Measurements from ENCODE around the gene SORBS2.
"Not testable (repeated sequence)": the region's sequence is repeated elsewhere in the genome, so short reads cannot be mapped to it uniquely, and the experiment has no call there.

Gene SORBS2

DNA sequence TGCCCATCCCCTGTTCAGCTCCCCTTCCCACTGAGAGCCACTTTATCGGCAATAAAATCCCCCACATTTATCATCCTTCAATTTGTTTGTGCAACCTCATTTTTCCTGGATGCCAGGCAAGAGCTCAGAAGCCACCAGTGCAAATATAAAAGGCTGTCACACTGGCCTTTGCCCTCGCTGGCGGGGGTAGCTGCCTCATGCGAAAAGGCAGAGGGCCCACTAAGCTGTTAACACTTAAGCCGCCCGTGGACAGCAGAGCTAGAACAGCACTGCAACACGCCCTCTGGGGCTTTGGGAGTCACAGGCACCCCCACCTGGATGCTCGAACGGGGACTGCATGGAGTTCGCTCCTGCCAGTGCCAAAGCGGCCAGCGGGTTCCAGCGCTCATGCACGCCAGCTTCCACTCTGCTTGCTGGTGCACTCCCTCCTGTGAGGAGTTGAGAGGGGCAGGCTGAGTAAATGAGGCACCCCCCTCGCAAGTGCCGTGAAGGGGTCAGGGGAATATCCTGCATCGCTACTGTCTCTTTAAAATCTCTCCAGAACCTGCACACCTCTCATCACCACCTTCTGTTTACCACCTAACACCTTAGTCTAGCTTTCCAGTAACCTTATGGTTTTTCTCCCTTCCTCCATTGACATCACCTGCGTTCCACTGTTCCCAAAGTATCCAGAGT is 99.5 kb downstream of the SORBS2 start:
- DNase-seq (ENCODE audit: low read depth, low spot score): no peak

DNA sequence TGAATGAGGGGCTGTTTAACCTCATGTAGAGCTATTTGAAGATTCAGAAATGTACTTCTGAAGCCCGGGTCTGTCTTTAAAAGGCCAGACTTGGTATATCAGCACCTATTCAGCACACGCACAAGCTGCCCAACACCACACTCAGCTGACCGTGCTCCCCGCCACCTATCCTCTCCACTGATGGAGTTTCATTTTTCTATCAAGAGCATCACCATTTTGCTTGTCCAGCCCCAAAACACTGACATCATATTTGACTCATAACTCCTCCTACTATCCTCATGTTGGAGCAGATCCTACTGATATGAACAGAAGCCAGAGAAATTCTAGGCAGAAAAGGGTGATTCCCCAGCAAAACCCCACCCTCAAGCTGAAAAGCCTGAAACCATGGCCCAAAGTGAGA is 100.3 kb downstream of the SORBS2 start:
- no peak for DNase-seq (ENCODE audit: low read depth, low spot score)

DNA sequence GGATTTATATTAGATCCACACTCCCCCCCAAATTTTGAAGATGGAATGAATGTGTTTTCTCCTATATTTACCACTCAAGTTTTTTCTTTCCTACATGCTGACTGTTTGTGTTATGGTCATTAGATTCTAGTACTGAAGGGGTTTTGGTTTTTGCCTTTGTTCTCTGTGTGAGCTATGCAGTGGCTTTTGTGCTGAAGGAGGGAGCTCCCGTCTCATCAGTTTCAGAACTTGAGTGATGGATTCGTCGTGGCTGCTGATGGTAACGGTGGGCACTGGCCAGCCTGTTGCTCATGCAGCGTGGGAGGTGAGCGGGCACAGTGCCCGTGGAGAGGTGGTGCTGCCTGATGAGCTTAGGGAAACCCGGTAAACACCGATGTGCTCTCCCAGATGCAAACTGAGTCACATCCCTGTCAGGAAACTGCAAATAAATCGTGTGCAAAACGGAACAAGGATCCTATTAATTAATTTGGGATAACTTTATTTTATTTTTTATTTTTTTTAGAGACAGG is 101.5 kb downstream of the SORBS2 start:
- DNase-seq (ENCODE audit: low read depth, low spot score): no peak

GRCh38 chr4:185709802-185710486 is 102.0 kb downstream of the SORBS2 start:
- no peak for DNase-seq (ENCODE audit: low read depth, low spot score)

- no peak for DNase-seq (ENCODE audit: low read depth, low spot score)
Observed at GRCh38 chr4:185708348-185708747, 103.6 kb downstream of the SORBS2 start.

GRCh38 chr4:185707622-185708021 is 104.4 kb downstream of the SORBS2 start:
- not testable (repeated sequence) for DNase-seq (ENCODE audit: low read depth, low spot score)

- no peak for DNase-seq (ENCODE audit: low read depth, low spot score)
Observed at GRCh38 chr4:185702147-185702663, 109.8 kb downstream of the SORBS2 start.

DNA sequence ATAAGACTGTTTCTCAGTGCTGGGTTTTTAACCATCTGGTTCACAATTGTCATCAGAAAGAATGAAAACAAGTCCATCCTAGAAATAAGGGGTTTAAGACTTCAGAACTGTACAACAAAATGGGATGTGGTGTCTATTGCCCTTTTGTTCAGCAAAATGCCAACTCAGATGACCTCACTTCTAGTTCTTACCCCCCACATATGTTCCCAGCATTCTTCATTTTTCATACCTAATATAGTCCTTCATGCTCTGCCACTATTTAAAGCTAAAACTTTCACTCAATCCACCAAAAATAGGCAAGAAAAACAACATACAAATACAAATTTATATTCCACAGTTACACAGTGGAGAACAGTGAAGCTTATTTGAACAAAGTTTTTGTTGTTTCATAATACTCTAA is 111.4 kb downstream of the SORBS2 start:
- no peak for DNase-seq (ENCODE audit: low read depth, low spot score)

DNA sequence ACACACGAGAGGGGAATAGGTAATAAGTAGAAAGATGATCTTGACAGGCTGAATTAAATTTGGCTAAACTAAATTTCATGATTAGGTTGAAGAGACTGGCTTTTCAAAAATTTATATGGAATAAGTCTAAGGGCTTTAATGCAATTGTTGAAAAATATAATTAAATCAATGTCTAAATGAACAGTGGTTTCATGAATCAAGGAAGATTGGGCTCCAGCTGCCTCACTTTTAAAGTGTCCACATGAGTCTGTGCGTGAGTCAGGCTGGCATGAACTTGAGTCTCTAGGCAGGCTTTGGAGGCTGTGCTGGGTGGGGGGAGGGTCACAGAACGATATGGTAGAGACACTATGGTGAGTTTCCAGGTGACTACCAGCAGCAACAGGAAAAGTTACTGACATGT is 111.9 kb downstream of the SORBS2 start:
- no peak for DNase-seq (ENCODE audit: low read depth, low spot score)

GRCh38 chr4:185697488-185697887 is 114.5 kb downstream of the SORBS2 start:
- DNase-seq (ENCODE audit: low read depth, low spot score): no peak

DNA sequence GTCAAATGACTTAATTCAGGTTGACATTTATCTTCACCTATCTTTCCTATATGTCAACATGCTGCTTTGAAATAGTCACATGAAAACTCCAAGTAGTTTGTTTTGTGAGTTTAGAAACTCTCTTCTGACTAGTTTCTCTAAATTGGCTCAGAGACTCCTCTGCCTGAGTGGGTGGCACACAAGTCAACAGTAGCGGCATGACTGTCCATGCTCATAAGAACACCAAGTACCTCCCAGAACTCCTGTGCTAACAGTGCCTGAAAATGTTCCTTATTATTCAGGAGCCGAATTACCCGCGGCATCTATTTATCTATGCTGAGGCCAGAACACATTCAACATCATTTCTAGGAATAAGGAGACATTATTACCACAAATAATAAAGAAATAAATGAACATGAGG is 116.3 kb downstream of the SORBS2 start:
- no peak for DNase-seq (ENCODE audit: low read depth, low spot score)

- no peak for DNase-seq (ENCODE audit: low read depth, low spot score)
Observed at GRCh38 chr4:185693548-185694215, 118.3 kb downstream of the SORBS2 start.

DNA sequence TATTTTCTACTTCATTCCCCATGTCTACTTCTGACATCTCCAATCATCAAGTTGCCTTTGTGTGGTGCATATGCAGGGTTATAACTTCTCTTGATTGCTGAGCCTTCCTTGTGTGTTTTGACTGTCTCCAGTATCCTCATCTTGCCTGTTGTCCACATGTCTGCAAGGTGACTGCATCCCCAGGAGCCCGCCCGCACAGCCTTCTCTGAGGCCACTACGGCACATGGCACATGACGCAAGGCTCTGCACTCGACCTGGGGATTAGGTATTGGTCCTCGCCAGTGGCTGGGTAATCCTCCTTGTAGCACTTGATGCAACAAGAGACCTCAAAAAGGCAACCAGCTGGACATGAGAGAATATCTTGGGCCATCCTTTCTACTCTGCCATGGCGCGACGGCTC is 122.6 kb downstream of the SORBS2 start:
- DNase-seq (ENCODE audit: low read depth, low spot score): no peak

DNA sequence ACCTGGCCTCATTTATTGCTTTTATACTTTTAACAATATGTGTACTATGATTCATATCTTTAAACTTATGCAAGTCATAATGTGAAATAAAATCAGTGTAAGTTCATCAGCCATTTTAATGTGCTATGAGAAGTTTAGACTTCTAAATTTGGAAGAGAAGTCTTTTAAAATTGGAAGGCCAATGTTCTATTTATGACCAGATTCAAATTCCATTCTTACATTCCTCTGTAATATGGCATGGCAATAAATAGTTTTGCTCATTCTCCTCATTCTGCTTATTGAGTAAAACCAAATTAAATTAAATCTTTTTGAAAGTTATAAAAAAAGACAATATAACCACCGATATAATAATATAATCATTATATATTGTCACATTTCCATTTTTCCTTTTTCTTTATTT is 126.2 kb downstream of the SORBS2 start:
- DNase-seq (ENCODE audit: low read depth, low spot score): no peak

DNA sequence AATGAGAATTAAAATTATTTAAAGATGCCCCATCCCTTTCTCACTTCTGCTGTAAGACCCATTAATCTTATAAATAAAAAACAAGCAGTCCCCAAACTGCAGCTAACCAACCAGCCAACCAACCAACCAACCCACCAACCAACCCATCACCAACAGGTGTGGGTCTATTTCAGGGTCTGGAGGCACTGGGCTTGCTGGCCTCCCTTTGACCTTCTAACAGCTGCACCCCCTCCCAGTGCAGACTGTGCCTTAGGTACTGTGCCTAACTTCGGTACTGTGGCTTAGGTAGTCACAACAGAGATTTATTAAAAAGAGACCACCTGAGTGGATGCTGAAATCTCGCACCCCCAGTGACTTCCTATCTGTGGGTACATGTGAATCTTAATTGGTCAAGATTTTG is 128.1 kb downstream of the SORBS2 start:
- no peak for DNase-seq (ENCODE audit: low read depth, low spot score)

- DNase-seq (ENCODE audit: low read depth, low spot score): no peak
Observed at GRCh38 chr4:185683222-185683621, 128.8 kb downstream of the SORBS2 start.

- no peak for DNase-seq (ENCODE audit: low read depth, low spot score)
Observed at GRCh38 chr4:185682236-185682635, 129.8 kb downstream of the SORBS2 start.

- DNase-seq (ENCODE audit: low read depth, low spot score): no peak
Observed at GRCh38 chr4:185681604-185682003, 130.4 kb downstream of the SORBS2 start.

GRCh38 chr4:185680617-185681016 is 131.4 kb downstream of the SORBS2 start:
- no peak for DNase-seq (ENCODE audit: low read depth, low spot score)

- DNase-seq (ENCODE audit: low read depth, low spot score): no peak
Observed at GRCh38 chr4:185679523-185679922, 132.5 kb downstream of the SORBS2 start.

- no peak for DNase-seq (ENCODE audit: low read depth, low spot score)
Observed at GRCh38 chr4:185677637-185678314, 134.2 kb downstream of the SORBS2 start.

GRCh38 chr4:185672618-185673017 is 139.4 kb downstream of the SORBS2 start:
- no peak for DNase-seq (ENCODE audit: low read depth, low spot score)
